Endothelial cell of umbilical vein (primary cell): ENCODE data around the gene ELOVL6. TPM values are rescaled to one million over a fixed set of nuclear protein-coding genes. Genes with fewer than 3 reads are reported as not detected.

Source experiments
- BruUV-seq: library from RNA; stranded (reverse); fragments of 400-500 nt; replicated peaks from 2 replicates; lab custom pipeline; 2021; lab: Mats Ljungman, UMichigan
- CTCF ChIA-PET: fragments of 300-600, 350-600 bp; sonication (Branson Sonifier 250); formaldehyde crosslinking; loops from one replicate; lab custom pipeline; 2021; ENCODE audit warnings: antibody characterized with exemption, inconsistent platforms; lab: Charles Lee
- POLR2A ChIA-PET: fragments of 300-600, 350-600 bp; sonication (Branson Sonifier 250); formaldehyde crosslinking; loops from one replicate; lab custom pipeline; 2021; ENCODE audit warnings: antibody characterized with exemption, inconsistent platforms; lab: Charles Lee
- DNase-seq: peaks from one replicate; pipeline ENCODE4 v3.0.0-alpha.2; 2011; ENCODE audit warnings: low read depth, low spot score
- FAIRE-seq: peaks from 2 replicates; lab custom pipeline; 2011; peaks lifted over from hg19 to GRCh38; lab: Jason Lieb, UNC
- H2AFZ ChIP-seq: 2 replicates; pipeline ENCODE4 v1.6.0; 2012; ENCODE audit warnings: low read depth, low read length, control low read depth, inconsistent platforms
- H3K27ac ChIP-seq: 2 replicates; pipeline ENCODE4 v1.5.1; 2011; ENCODE audit warnings: low read depth, mild to moderate bottlenecking, control low read depth, low read length, moderate library complexity; ENCODE audit not compliant: insufficient read depth
- H3K27me3 ChIP-seq, 2 experiments: 2 replicates each; pipeline versions ENCODE4 v1.6.0 to v1.6.1; 2011; ENCODE audit warnings: low read length in 2 of 2, mixed read lengths in 1 of 2; ENCODE audit not compliant: control insufficient read depth in 2 of 2, insufficient read depth in 2 of 2
- H3K36me3 ChIP-seq, 2 experiments: 2 replicates in 1 of 2; 3 replicates in 1 of 2; pipeline ENCODE4 v1.5.1; 2011; ENCODE audit warnings: low read length in 2 of 2, mild to moderate bottlenecking in 1 of 2, moderate library complexity in 1 of 2; ENCODE audit not compliant: control insufficient read depth in 2 of 2, insufficient read depth in 2 of 2; ENCODE audit errors: extremely low read depth in 1 of 2
- H3K4me1 ChIP-seq: 3 replicates; pipeline ENCODE4 v1.5.1; 2011; ENCODE audit warnings: mild to moderate bottlenecking, low read length; ENCODE audit not compliant: control insufficient read depth, insufficient read depth; ENCODE audit errors: extremely low read depth
- H3K4me2 ChIP-seq: 2 replicates; pipeline ENCODE4 v1.6.1; 2011; ENCODE audit warnings: low read length, control low read depth, mixed read lengths; ENCODE audit not compliant: insufficient read depth
- H3K4me3 ChIP-seq, 3 experiments: fragments of 200-600 bp in 1 of 3; sonication (generic), shearing (Covaris generic) in 1 of 3; replicated peaks in 1 of 3; 2 replicates each; pipeline ENCODE4 v1.5.1; 2011 to 2016; ENCODE audit warnings: control low read depth in 3 of 3, low read length in 3 of 3, mild to moderate bottlenecking in 2 of 3, inconsistent platforms in 1 of 3, low read depth in 1 of 3, moderate library complexity in 1 of 3; ENCODE audit not compliant: insufficient read depth in 1 of 3
- H3K79me2 ChIP-seq: 2 replicates; pipeline ENCODE4 v1.6.0; 2012; ENCODE audit warnings: low read length, inconsistent platforms; ENCODE audit not compliant: control insufficient read depth, insufficient read depth
- H3K9ac ChIP-seq: replicated peaks from 2 replicates; pipeline ENCODE3; 2011; ENCODE audit warnings: low read length, control low read depth; ENCODE audit not compliant: insufficient read depth; ENCODE audit errors: extremely low read depth
- H3K9me1 ChIP-seq: replicated peaks from 3 replicates; pipeline ENCODE4 v1.6.0; 2011; ENCODE audit warnings: mild to moderate bottlenecking, low read length; ENCODE audit not compliant: control insufficient read depth, insufficient read depth; ENCODE audit errors: extremely low read depth
- H3K9me3 ChIP-seq: replicated peaks from 2 replicates; pipeline ENCODE4 v1.5.1; 2012; ENCODE audit warnings: low read length, inconsistent platforms; ENCODE audit not compliant: control insufficient read depth, insufficient read depth
- H4K20me1 ChIP-seq: replicated peaks from 2 replicates; pipeline ENCODE3; 2011; ENCODE audit warnings: mild to moderate bottlenecking, low read length; ENCODE audit not compliant: control insufficient read depth, insufficient read depth; ENCODE audit errors: extremely low read depth
- FOS ChIP-seq: IDR thresholded peaks from 2 replicates; pipeline ENCODE4 v1.6.1; 2011; ENCODE audit warnings: mild to moderate bottlenecking, low read length, moderate library complexity, borderline replicate concordance; ENCODE audit not compliant: insufficient read depth
- MYC ChIP-seq: IDR thresholded peaks from one replicate; pipeline ENCODE4 v1.6.1; 2011; ENCODE audit warnings: mild to moderate bottlenecking, low read depth, low read length
- POLR2A ChIP-seq: IDR thresholded peaks from 2 replicates; pipeline ENCODE4 v1.6.1; 2012; ENCODE audit warnings: low read depth, mild to moderate bottlenecking, control low read depth, low read length
- POLR2AphosphoS5 ChIP-seq: IDR thresholded peaks from 2 replicates; pipeline ENCODE4 v1.6.1; 2012; ENCODE audit warnings: low read depth, mild to moderate bottlenecking, control low read depth, low read length, moderate library complexity; ENCODE audit not compliant: insufficient read depth
- dilution Hi-C: fragments of 300-500 bp; cut with MboI; formaldehyde crosslinking; loops from one replicate; pipeline ENCODE4 v1.15.0; 2019; ENCODE audit warnings: low sequenced_read_pairs; ENCODE audit not compliant: extremely low pct_ligation_motif_present
- intact Hi-C: fragments of 100-400 bp; cut with micrococcal nuclease; formaldehyde crosslinking; loops from one replicate; pipeline ENCODE4 v1.10.0; 2022
- polyA plus RNA-seq, 4 experiments: library from polyadenylated mRNA; depleted of rRNA in 3 of 4; stranded (reverse) in 3 of 4; unstranded in 1 of 4; fragments of >200 nt; gene quantifications; 2 replicates each; pipeline versions ENCODE4 v1.2.1 to v1.2.3, GENCODE V29; 2011 to 2012; ENCODE audit warnings: missing spikeins in 1 of 4
- total RNA-seq: library from RNA; stranded (reverse); gene quantifications from 2 replicates; pipeline ENCODE4 v1.2.3, GENCODE V29; 2021
- TF ChIP-seq, protein P1 (sequence below), 2 donors: IDR thresholded peaks; 1 replicate in 1 of 2; 2 replicates in 1 of 2; pipeline ENCODE4 v1.5.1; 2011; ENCODE audit warnings: low read length in 2 of 2, mild to moderate bottlenecking in 2 of 2, moderate library complexity in 2 of 2, control low read depth in 1 of 2, inconsistent platforms in 1 of 2, low read depth in 1 of 2; ENCODE audit not compliant: insufficient read depth in 1 of 2; ENCODE audit errors: extremely low read depth in 1 of 2
- TF ChIP-seq, protein P2 (sequence below): IDR thresholded peaks from 2 replicates; pipeline ENCODE4 v1.6.1; 2011; ENCODE audit not compliant: insufficient read depth, insufficient read length

ELOVL6 gene
- total and polyA plus RNA-seq, 2 donors (not counting 3 experiments of a cell fraction or from before 2014, with no cell fraction given): 6.4 to 26.1 TPM

DNA sequence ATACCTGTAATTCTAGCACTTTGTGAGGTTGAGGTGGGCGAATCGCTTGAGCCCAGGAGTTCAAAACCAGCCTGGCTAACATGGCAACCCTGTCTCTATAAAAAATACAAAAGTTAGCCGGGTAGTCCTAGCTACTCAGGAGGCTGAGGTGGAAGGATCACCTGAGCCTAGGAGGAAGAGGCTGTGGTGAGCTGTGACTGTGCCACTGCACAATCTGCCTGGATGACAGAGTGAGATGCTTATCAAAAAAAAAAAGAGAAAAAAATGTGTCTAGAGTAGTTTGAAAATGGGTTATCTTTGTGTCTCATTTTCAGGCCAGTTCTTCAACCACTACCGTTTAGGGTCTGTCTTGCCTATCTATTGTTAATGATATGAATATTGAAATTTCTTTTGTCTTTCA, 187.6 kb downstream of the ELOVL6 start:
- ChIA-PET POLR2A (no interaction called here), CTCF (interaction anchor here (19.1 kb wide), 1 partner anchor 503 kb away, joined by 527 read pairs; no protein-coding TSS in a partner anchor)
- H3K27me3 ChIP-seq: peaks cover 0 to 3% of the 10 kb centered on the region in 2 experiments
- no peak overlapping the region for H3K27ac ChIP-seq
- no peak for TF ChIP-seq POLR2AphosphoS5
- TF ChIP-seq MYC: no peak
- no peak for TF ChIP-seq FOS
- TF ChIP-seq, protein P1, sequence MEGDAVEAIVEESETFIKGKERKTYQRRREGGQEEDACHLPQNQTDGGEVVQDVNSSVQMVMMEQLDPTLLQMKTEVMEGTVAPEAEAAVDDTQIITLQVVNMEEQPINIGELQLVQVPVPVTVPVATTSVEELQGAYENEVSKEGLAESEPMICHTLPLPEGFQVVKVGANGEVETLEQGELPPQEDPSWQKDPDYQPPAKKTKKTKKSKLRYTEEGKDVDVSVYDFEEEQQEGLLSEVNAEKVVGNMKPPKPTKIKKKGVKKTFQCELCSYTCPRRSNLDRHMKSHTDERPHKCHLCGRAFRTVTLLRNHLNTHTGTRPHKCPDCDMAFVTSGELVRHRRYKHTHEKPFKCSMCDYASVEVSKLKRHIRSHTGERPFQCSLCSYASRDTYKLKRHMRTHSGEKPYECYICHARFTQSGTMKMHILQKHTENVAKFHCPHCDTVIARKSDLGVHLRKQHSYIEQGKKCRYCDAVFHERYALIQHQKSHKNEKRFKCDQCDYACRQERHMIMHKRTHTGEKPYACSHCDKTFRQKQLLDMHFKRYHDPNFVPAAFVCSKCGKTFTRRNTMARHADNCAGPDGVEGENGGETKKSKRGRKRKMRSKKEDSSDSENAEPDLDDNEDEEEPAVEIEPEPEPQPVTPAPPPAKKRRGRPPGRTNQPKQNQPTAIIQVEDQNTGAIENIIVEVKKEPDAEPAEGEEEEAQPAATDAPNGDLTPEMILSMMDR (IDR thresholded peaks at IDR 0.05; ENCODE audit: extremely low read depth in 1 of 2, insufficient read depth in 1 of 2, low read depth in 1 of 2, low read length in 2 of 2): no peak
- no peak for TF ChIP-seq POLR2A
- FAIRE-seq (no peak), DNase-seq (no peak)
- no peaks in the 10 kb centered on the region for H3K9me1 ChIP-seq
- no peaks in the 10 kb centered on the region for H3K9me3 ChIP-seq
- no peaks in the 10 kb centered on the region for H4K20me1 ChIP-seq
- no peaks in the 10 kb centered on the region for H3K79me2 ChIP-seq
- no peaks in the 10 kb centered on the region for H3K4me1 ChIP-seq
- H3K4me2 ChIP-seq: no peak overlapping the region
- no peak overlapping the region for H2AFZ ChIP-seq
- no peak overlapping the region for H3K9ac ChIP-seq
- intact Hi-C loops: no loop called here
- no peak overlapping the region for H3K4me3 ChIP-seq
- H3K36me3 ChIP-seq: no peaks in the 10 kb centered on the region
- BruUV-seq: no TSS peak
- dilution Hi-C loops: no loop called here

- H3K9me1 ChIP-seq: no peaks in the 10 kb centered on the region
- no TSS peak for BruUV-seq
- intact Hi-C loops: loop anchor here (5.0 kb wide), 1 partner anchor 188 kb away; the partner anchor contains the start of gene ELOVL6
- ChIA-PET CTCF (interaction anchor here (0.5 to 19.1 kb wide), 8 partner anchors 9 to 577 kb away, joined by 3 to 527 read pairs (median 4); no protein-coding TSS in a partner anchor), POLR2A (no interaction called here)
- H2AFZ ChIP-seq: no peak overlapping the region
- H3K9ac ChIP-seq: no peak overlapping the region
- H3K27ac ChIP-seq: no peak overlapping the region
- dilution Hi-C loops: no loop called here
- H3K4me1 ChIP-seq: no peaks in the 10 kb centered on the region
- H4K20me1 ChIP-seq: no peaks in the 10 kb centered on the region
- DNase-seq (no peak), FAIRE-seq (no peak)
- H3K4me2 ChIP-seq: no peak overlapping the region
- TF ChIP-seq, protein P1 (IDR thresholded peaks at IDR 0.05; ENCODE audit: extremely low read depth in 1 of 2, insufficient read depth in 1 of 2, low read depth in 1 of 2, low read length in 2 of 2): no peak
- TF ChIP-seq, protein P2, sequence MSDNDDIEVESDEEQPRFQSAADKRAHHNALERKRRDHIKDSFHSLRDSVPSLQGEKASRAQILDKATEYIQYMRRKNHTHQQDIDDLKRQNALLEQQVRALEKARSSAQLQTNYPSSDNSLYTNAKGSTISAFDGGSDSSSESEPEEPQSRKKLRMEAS: no peak
- TF ChIP-seq POLR2AphosphoS5 (no peak), FOS (no peak)
- no peaks in the 10 kb centered on the region for H3K79me2 ChIP-seq
- peaks cover 0 to 3% of the 10 kb centered on the region in 2 experiments for H3K27me3 ChIP-seq
- H3K9me3 ChIP-seq: no peaks in the 10 kb centered on the region
- H3K36me3 ChIP-seq: no peaks in the 10 kb centered on the region
- no peak overlapping the region for H3K4me3 ChIP-seq
These were observed 188.9 kb downstream of the ELOVL6 start for GRCh38 chr4:110009550-110009949.
